ENCODE results near the gene UGT1A1. TPM values are rescaled to one million over a fixed set of nuclear protein-coding genes. Genes with fewer than 3 reads are reported as not detected.
"Not testable (repeated sequence)": the region's sequence is repeated elsewhere in the genome, so short reads cannot be mapped to it uniquely, and the experiment has no call there.

The UGT1A1 gene
- total RNA-seq, 1 donor from 2014 or later = 0.77 TPM

GRCh38 chr2:233718552-233718951 lies 41.5 kb upstream of the UGT1A1 start, which contains the start of gene UGT1A4:
TSS of gene UGT1A4 (plus strand) at chr2:233718736. CDS start at chr2:233718821, 85 bp downstream.
- Mint-ChIP-seq H3K27ac (no peak within 1 kb of the TSS), H3K4me3 (no peak within 1 kb of the TSS), H3K4me1 (ENCODE audit: unreplicated experiment) (no peaks in the 10 kb centered on the region), H3K27me3 (peaks cover 27% of the 10 kb centered on the region), H3K36me3 (no peaks in the 10 kb centered on the region), H3K9me3 (no peaks in the 10 kb centered on the region)
- no peak for DNase-seq (ENCODE audit: extremely low spot score, unreplicated experiment)
- no peak for TF ChIP-seq CTCF (conservative IDR thresholded peaks at IDR 0.05)

- Mint-ChIP-seq H3K36me3 (no peaks in the 10 kb centered on the region), H3K27ac (no peak within 1 kb of the TSS), H3K4me1 (ENCODE audit: unreplicated experiment) (no peaks in the 10 kb centered on the region), H3K9me3 (peaks cover 5% of the 10 kb centered on the region), H3K27me3 (peaks cover 8% of the 10 kb centered on the region), H3K4me3 (no peak within 1 kb of the TSS)
- no peak for TF ChIP-seq CTCF (conservative IDR thresholded peaks at IDR 0.05)
- DNase-seq (ENCODE audit: extremely low spot score, unreplicated experiment) = no peak
Observed at GRCh38 chr2:233728723-233729301, 31.3 kb upstream of the UGT1A1 start, which contains the start of gene UGT1A3. TSS of gene UGT1A3 (plus strand) at chr2:233729042. CDS start at chr2:233729127, 85 bp downstream.

GRCh38 chr2:233736868-233737653 lies 23.0 kb upstream of the UGT1A1 start:
- H3K4me1 Mint-ChIP-seq (ENCODE audit: unreplicated experiment); H3K4me3 Mint-ChIP-seq; H3K36me3 Mint-ChIP-seq; H3K27ac Mint-ChIP-seq; H3K9me3 Mint-ChIP-seq; DNase-seq (ENCODE audit: extremely low spot score, unreplicated experiment): not testable (repeated sequence)
- peaks cover 38% of the 10 kb centered on the region for H3K27me3 Mint-ChIP-seq

GRCh38 chr2:233740870-233741269 lies 19.2 kb upstream of the UGT1A1 start:
- H3K36me3 Mint-ChIP-seq = no peaks in the 10 kb centered on the region
- no peak for TF ChIP-seq CTCF (conservative IDR thresholded peaks at IDR 0.05)
- no peak overlapping the region for H3K27ac Mint-ChIP-seq
- no peaks in the 10 kb centered on the region for H3K4me1 Mint-ChIP-seq (ENCODE audit: unreplicated experiment)
- H3K4me3 Mint-ChIP-seq = no peak overlapping the region
- no peaks in the 10 kb centered on the region for H3K9me3 Mint-ChIP-seq
- peaks cover 29% of the 10 kb centered on the region for H3K27me3 Mint-ChIP-seq
- no peak for DNase-seq (ENCODE audit: extremely low spot score, unreplicated experiment)

GRCh38 chr2:233743464-233744259 lies 16.4 kb upstream of the UGT1A1 start:
- Mint-ChIP-seq H3K27me3 (peaks cover 26% of the 10 kb centered on the region), H3K4me1 (ENCODE audit: unreplicated experiment) (no peaks in the 10 kb centered on the region), H3K36me3 (no peaks in the 10 kb centered on the region), H3K9me3 (no peaks in the 10 kb centered on the region), H3K4me3 (no peak overlapping the region), H3K27ac (no peak overlapping the region)
- TF ChIP-seq CTCF (conservative IDR thresholded peaks at IDR 0.05) = no peak
- DNase-seq (ENCODE audit: extremely low spot score, unreplicated experiment) = no peak
